Neural cell (in vitro differentiated cells): ENCODE data around the gene AGTPBP1. TPM values are rescaled to one million over a fixed set of nuclear protein-coding genes. Genes with fewer than 3 reads are reported as not detected.

ENCODE experiments used
- H2AFZ ChIP-seq: fragments of 200-600, 300-800 bp; sonication (generic), shearing (Covaris generic); 2 replicates; pipeline ENCODE4 v1.6.0; 2014; ENCODE audit warnings: low read depth, mild to moderate bottlenecking, antibody characterized with exemption, low read length, moderate library complexity
- H3F3A ChIP-seq: fragments of 200-600 bp; shearing (Covaris generic); 2 replicates; pipeline ENCODE4 v1.6.1; 2016; ENCODE audit warnings: mild to moderate bottlenecking, moderate library complexity, mixed read lengths, antibody characterized with exemption, low read length; ENCODE audit not compliant: insufficient read depth, poor library complexity, severe bottlenecking
- H3K27ac ChIP-seq: fragments of 200-600, 300-800 bp; sonication (generic), shearing (Covaris generic); 2 replicates; pipeline ENCODE4 v1.5.1; 2014; ENCODE audit warnings: mild to moderate bottlenecking, low read length, moderate library complexity
- H3K27me3 ChIP-seq: fragments of 300-800, 200-600 bp; sonication (generic), shearing (Covaris generic); 2 replicates; pipeline ENCODE4 v1.6.0; 2014; ENCODE audit warnings: mild to moderate bottlenecking, low read depth, low read length, moderate library complexity; ENCODE audit not compliant: insufficient read depth
- H3K36me3 ChIP-seq: fragments of 300-800, 200-600 bp; sonication (generic), shearing (Covaris generic); 2 replicates; pipeline ENCODE4 v1.5.1; 2014; ENCODE audit warnings: mild to moderate bottlenecking, antibody characterized with exemption, low read length, moderate library complexity; ENCODE audit not compliant: insufficient read depth
- H3K4me2 ChIP-seq: fragments of 300-800, 200-600 bp; sonication (generic), shearing (Covaris generic); 2 replicates; pipeline ENCODE4 v1.6.0; 2014; ENCODE audit warnings: mild to moderate bottlenecking, low read length
- H3K4me3 ChIP-seq: fragments of 300-800, 200-600 bp; sonication (generic), shearing (Covaris generic); 2 replicates; pipeline ENCODE4 v1.5.1; 2014; ENCODE audit warnings: mild to moderate bottlenecking, low read length, moderate library complexity
- H3K79me2 ChIP-seq: fragments of 200-600 bp; shearing (Covaris generic); replicated peaks from 2 replicates; pipeline ENCODE4 v1.6.0; 2014; ENCODE audit warnings: mild to moderate bottlenecking, low read length, moderate library complexity; ENCODE audit not compliant: insufficient read depth
- H3K9ac ChIP-seq: fragments of 300-800, 200-600 bp; sonication (generic), shearing (Covaris generic); 2 replicates; pipeline ENCODE4 v1.6.1; 2016; ENCODE audit warnings: mild to moderate bottlenecking, low read length, mixed read lengths
- H3K9me2 ChIP-seq: fragments of 200-600 bp; shearing (Covaris generic); 2 replicates; pipeline ENCODE4 v1.6.1; 2016; ENCODE audit warnings: mild to moderate bottlenecking, low read length, mixed read lengths; ENCODE audit not compliant: insufficient read depth
- H3K9me3 ChIP-seq: fragments of 200-600, 300-800 bp; sonication (generic), shearing (Covaris generic); 2 replicates; pipeline ENCODE4 v1.6.1; 2016; ENCODE audit warnings: mild to moderate bottlenecking, mixed run types, low read length, moderate library complexity, mixed read lengths
- H4K20me1 ChIP-seq: fragments of 200-600 bp; shearing (Covaris generic); 2 replicates; pipeline ENCODE4 v1.6.1; 2016; ENCODE audit warnings: mild to moderate bottlenecking, mixed run types; ENCODE audit not compliant: insufficient read depth
- EP300 ChIP-seq: fragments of 450-650 bp; conservative IDR thresholded peaks from 2 replicates; pipeline ENCODE4 v1.6.1; 2014; ENCODE audit warnings: antibody characterized with exemption, mild to moderate bottlenecking, moderate library complexity; ENCODE audit not compliant: poor library complexity, severe bottlenecking
- EZH2 ChIP-seq: fragments of 200-600, 300-800 bp; shearing (Covaris generic), sonication (generic); IDR thresholded peaks from 2 replicates; pipeline ENCODE4 v1.6.1; 2014; ENCODE audit warnings: antibody characterized with exemption, low read length, borderline replicate concordance, mild to moderate bottlenecking; ENCODE audit not compliant: insufficient read depth, poor library complexity, severe bottlenecking
- MXI1 ChIP-seq: fragments of 450-650 bp; conservative IDR thresholded peaks from 2 replicates; pipeline ENCODE4 v1.6.1; 2014; ENCODE audit warnings: antibody characterized with exemption, mild to moderate bottlenecking; ENCODE audit not compliant: poor library complexity, severe bottlenecking
- POLR2AphosphoS5 ChIP-seq: IDR thresholded peaks from 2 replicates; pipeline ENCODE4 v1.6.1; 2012
- RAD21 ChIP-seq: fragments of 450-650 bp; conservative IDR thresholded peaks from 2 replicates; pipeline ENCODE4 v1.6.1; 2014; ENCODE audit warnings: antibody characterized with exemption, mild to moderate bottlenecking, moderate library complexity
- SMC3 ChIP-seq: fragments of 450-650 bp; conservative IDR thresholded peaks from 2 replicates; pipeline ENCODE4 v1.6.1; 2014; ENCODE audit warnings: antibody characterized with exemption, mild to moderate bottlenecking, moderate library complexity; ENCODE audit not compliant: poor library complexity
- TAF1 ChIP-seq: IDR thresholded peaks from 2 replicates; pipeline ENCODE4 v1.6.1; 2012; ENCODE audit warnings: low read depth
- polyA plus RNA-seq: library from polyadenylated mRNA; depleted of rRNA; stranded (reverse); fragments of >200 nt; gene quantifications from 2 replicates; pipeline ENCODE4 v1.2.3, GENCODE V29; 2014
- TF ChIP-seq, protein P1 (sequence below): IDR thresholded peaks from 2 replicates; pipeline ENCODE4 v1.6.1; 2012; ENCODE audit warnings: borderline replicate concordance
- TF ChIP-seq, protein P2 (sequence below): fragments of 450-650 bp; IDR thresholded peaks from 2 replicates; pipeline ENCODE4 v1.5.1; 2014; ENCODE audit warnings: antibody characterized with exemption, mild to moderate bottlenecking, moderate library complexity; ENCODE audit not compliant: poor library complexity, severe bottlenecking

The AGTPBP1 gene
- polyA plus RNA-seq, 1 donor from 2014 or later: 90.7 TPM

DNA sequence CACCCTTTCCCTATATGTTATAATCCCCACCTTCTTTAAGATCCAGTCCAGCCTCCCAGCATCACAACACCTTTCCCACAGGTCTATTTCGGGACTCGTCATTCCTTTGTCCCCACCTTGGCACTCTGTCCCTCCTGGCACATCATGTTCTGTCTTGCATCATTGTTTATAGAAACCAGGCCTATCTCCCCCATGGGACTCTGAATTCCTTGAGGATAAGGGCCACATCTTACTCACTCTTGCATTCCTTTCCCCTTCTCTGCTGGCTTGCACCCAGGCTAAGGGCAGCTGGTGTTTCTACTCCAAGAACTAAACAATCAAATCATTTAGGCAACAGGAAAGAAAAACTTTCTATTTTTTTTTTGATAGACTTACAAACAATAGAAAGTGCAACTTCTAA, 205.7 kb downstream of the AGTPBP1 start:
- Histone ChIP-seq H3F3A (no peaks in the 10 kb centered on the region), H2AFZ (no peak overlapping the region), H3K27ac (no peak overlapping the region), H3K4me2 (no peak overlapping the region), H3K9me3 (no peaks in the 10 kb centered on the region), H3K9me2 (no peaks in the 10 kb centered on the region), H4K20me1 (no peaks in the 10 kb centered on the region), H3K4me3 (no peak overlapping the region), H3K9ac (no peak overlapping the region), H3K36me3 (no peaks in the 10 kb centered on the region), H3K79me2 (no peaks in the 10 kb centered on the region), H3K27me3 (no peaks in the 10 kb centered on the region)
- TF ChIP-seq SMC3: no peak
- TF ChIP-seq, protein P1, sequence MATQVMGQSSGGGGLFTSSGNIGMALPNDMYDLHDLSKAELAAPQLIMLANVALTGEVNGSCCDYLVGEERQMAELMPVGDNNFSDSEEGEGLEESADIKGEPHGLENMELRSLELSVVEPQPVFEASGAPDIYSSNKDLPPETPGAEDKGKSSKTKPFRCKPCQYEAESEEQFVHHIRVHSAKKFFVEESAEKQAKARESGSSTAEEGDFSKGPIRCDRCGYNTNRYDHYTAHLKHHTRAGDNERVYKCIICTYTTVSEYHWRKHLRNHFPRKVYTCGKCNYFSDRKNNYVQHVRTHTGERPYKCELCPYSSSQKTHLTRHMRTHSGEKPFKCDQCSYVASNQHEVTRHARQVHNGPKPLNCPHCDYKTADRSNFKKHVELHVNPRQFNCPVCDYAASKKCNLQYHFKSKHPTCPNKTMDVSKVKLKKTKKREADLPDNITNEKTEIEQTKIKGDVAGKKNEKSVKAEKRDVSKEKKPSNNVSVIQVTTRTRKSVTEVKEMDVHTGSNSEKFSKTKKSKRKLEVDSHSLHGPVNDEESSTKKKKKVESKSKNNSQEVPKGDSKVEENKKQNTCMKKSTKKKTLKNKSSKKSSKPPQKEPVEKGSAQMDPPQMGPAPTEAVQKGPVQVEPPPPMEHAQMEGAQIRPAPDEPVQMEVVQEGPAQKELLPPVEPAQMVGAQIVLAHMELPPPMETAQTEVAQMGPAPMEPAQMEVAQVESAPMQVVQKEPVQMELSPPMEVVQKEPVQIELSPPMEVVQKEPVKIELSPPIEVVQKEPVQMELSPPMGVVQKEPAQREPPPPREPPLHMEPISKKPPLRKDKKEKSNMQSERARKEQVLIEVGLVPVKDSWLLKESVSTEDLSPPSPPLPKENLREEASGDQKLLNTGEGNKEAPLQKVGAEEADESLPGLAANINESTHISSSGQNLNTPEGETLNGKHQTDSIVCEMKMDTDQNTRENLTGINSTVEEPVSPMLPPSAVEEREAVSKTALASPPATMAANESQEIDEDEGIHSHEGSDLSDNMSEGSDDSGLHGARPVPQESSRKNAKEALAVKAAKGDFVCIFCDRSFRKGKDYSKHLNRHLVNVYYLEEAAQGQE: no peak
- no peak for TF ChIP-seq RAD21
- TF ChIP-seq MXI1: no peak
- TF ChIP-seq EZH2: no peak
- TF ChIP-seq TAF1: no peak
- no peak for TF ChIP-seq EP300
- TF ChIP-seq, protein P2, sequence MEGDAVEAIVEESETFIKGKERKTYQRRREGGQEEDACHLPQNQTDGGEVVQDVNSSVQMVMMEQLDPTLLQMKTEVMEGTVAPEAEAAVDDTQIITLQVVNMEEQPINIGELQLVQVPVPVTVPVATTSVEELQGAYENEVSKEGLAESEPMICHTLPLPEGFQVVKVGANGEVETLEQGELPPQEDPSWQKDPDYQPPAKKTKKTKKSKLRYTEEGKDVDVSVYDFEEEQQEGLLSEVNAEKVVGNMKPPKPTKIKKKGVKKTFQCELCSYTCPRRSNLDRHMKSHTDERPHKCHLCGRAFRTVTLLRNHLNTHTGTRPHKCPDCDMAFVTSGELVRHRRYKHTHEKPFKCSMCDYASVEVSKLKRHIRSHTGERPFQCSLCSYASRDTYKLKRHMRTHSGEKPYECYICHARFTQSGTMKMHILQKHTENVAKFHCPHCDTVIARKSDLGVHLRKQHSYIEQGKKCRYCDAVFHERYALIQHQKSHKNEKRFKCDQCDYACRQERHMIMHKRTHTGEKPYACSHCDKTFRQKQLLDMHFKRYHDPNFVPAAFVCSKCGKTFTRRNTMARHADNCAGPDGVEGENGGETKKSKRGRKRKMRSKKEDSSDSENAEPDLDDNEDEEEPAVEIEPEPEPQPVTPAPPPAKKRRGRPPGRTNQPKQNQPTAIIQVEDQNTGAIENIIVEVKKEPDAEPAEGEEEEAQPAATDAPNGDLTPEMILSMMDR: no peak
- no peak for TF ChIP-seq POLR2AphosphoS5

DNA sequence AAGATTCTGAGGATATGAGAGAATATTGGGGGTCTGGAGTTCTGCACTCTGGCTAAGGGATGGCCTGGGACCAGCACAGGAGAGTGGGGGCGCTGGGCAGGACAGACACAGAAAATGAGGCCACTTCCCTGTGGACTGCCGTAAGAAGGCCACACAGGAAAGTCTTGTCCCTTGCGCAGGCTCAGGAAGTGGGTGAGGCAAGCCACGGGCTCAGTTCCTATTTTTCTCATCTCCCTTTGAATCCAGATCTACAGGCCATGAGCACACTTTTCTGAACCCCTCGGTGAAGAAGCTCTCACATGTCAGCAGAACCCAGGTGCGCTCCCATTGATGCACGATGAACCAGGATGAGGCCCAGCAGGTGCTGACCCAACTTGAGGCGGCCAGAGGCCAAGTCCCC, 207.4 kb downstream of the AGTPBP1 start:
- no peaks in the 10 kb centered on the region for H3K9me3 ChIP-seq
- H4K20me1 ChIP-seq: no peaks in the 10 kb centered on the region
- TF ChIP-seq EZH2 (no peak), RAD21 (no peak), SMC3 (no peak), TAF1 (no peak), POLR2AphosphoS5 (no peak), MXI1 (no peak), EP300 (no peak)
- TF ChIP-seq, protein P2: no peak
- TF ChIP-seq, protein P1: no peak
- H3K4me2 ChIP-seq: no peak overlapping the region
- no peak overlapping the region for H3K9ac ChIP-seq
- no peaks in the 10 kb centered on the region for H3K36me3 ChIP-seq
- no peak overlapping the region for H3K4me3 ChIP-seq
- no peaks in the 10 kb centered on the region for H3K9me2 ChIP-seq
- H3K27ac ChIP-seq: no peak overlapping the region
- no peaks in the 10 kb centered on the region for H3F3A ChIP-seq
- no peaks in the 10 kb centered on the region for H3K27me3 ChIP-seq
- no peak overlapping the region for H2AFZ ChIP-seq
- no peaks in the 10 kb centered on the region for H3K79me2 ChIP-seq
